WTC11 (cell line): ENCODE data around the gene POLR3GL.

Source experiments
- CREM ChIP-seq: sonication (generic); formaldehyde crosslinking; IDR thresholded peaks from 2 replicates; pipeline ENCODE4 v1.8.1; 2022; ENCODE audit warnings: mild to moderate bottlenecking, missing genetic modification reagents, moderate library complexity
- ESRRA ChIP-seq: sonication (generic); formaldehyde crosslinking; IDR thresholded peaks from 2 replicates; pipeline ENCODE4 v1.8.1; 2022; ENCODE audit warnings: mild to moderate bottlenecking, missing genetic modification reagents, borderline replicate concordance
- TF ChIP-seq, protein P1 (sequence below): sonication (generic); formaldehyde crosslinking; IDR thresholded peaks from 2 replicates; pipeline ENCODE4 v1.8.1; 2023; ENCODE audit warnings: mild to moderate bottlenecking, missing genetic modification reagents, moderate library complexity
- TF ChIP-seq, protein P2 (sequence below): fragments of 200-600 bp; IDR thresholded peaks from 2 replicates; pipeline ENCODE4 v1.8.0; 2022; ENCODE audit warnings: antibody characterized with exemption
- TF ChIP-seq, protein P3 (sequence below): sonication (generic); formaldehyde crosslinking; IDR thresholded peaks from 2 replicates; pipeline ENCODE4 v1.8.0; 2022; ENCODE audit warnings: mild to moderate bottlenecking, missing genetic modification reagents
- TF ChIP-seq, protein P4 (sequence below): sonication (generic); formaldehyde crosslinking; IDR thresholded peaks from 2 replicates; pipeline ENCODE4 v1.8.0; 2022; ENCODE audit warnings: mild to moderate bottlenecking, missing genetic modification reagents

DNA sequence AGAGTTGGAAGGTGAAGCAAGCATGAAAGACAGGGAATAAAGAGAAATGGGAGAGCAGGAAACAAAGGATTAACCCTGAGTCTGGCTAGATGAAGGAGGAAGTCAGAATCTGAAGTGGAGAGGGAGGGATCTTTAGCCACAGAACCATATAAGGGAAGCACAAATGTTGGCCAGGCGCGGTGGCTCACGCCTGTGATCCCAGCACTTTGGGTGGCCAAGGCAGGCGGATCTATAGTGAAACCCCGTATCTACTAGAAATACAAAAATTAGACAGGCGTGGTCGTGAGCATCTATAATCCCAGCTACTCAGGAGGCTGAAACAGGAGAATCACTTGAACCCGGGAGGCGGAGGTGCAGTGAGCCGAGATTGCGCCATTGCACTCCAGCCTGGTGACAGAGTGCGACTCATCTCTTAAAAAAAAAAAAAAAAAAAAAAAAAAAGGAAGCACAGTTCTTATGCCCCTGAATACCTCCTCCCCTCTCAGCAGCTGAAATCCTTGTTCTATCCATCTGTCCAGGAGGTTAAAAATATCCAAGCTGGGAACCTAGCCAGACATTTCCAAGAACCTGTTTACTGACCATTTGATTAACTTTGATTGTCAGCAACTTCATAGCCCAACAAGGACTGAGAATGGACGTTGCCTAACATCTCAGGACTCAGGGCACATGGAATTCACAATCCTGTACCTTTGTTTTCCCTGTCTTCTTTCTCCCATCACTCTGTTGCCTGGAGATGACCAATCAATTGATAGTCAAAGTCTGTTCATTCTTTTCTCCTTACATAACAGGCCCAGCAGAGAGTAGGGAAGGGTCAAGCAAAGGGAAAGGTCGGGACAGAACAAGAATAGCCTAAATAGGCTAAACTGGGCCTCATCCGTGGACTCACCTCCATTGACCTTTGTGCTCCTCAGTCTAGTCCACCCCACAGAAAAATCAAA is 21.3 kb downstream of the POLR3GL start:
- TF ChIP-seq ESRRA (CRISPR knock-in tag) (no peak), CREM (CRISPR knock-in tag) (no peak)
- TF ChIP-seq, protein P1, sequence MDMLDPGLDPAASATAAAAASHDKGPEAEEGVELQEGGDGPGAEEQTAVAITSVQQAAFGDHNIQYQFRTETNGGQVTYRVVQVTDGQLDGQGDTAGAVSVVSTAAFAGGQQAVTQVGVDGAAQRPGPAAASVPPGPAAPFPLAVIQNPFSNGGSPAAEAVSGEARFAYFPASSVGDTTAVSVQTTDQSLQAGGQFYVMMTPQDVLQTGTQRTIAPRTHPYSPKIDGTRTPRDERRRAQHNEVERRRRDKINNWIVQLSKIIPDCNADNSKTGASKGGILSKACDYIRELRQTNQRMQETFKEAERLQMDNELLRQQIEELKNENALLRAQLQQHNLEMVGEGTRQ (CRISPR knock-in tag): no peak
- TF ChIP-seq, protein P2, sequence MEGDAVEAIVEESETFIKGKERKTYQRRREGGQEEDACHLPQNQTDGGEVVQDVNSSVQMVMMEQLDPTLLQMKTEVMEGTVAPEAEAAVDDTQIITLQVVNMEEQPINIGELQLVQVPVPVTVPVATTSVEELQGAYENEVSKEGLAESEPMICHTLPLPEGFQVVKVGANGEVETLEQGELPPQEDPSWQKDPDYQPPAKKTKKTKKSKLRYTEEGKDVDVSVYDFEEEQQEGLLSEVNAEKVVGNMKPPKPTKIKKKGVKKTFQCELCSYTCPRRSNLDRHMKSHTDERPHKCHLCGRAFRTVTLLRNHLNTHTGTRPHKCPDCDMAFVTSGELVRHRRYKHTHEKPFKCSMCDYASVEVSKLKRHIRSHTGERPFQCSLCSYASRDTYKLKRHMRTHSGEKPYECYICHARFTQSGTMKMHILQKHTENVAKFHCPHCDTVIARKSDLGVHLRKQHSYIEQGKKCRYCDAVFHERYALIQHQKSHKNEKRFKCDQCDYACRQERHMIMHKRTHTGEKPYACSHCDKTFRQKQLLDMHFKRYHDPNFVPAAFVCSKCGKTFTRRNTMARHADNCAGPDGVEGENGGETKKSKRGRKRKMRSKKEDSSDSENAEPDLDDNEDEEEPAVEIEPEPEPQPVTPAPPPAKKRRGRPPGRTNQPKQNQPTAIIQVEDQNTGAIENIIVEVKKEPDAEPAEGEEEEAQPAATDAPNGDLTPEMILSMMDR: no peak
- TF ChIP-seq, protein P3, sequence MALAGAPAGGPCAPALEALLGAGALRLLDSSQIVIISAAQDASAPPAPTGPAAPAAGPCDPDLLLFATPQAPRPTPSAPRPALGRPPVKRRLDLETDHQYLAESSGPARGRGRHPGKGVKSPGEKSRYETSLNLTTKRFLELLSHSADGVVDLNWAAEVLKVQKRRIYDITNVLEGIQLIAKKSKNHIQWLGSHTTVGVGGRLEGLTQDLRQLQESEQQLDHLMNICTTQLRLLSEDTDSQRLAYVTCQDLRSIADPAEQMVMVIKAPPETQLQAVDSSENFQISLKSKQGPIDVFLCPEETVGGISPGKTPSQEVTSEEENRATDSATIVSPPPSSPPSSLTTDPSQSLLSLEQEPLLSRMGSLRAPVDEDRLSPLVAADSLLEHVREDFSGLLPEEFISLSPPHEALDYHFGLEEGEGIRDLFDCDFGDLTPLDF (CRISPR knock-in tag): no peak
- TF ChIP-seq, protein P4, sequence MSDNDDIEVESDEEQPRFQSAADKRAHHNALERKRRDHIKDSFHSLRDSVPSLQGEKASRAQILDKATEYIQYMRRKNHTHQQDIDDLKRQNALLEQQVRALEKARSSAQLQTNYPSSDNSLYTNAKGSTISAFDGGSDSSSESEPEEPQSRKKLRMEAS: no peak
